Measurements from ENCODE around the gene EPHB2. TPM values are rescaled to one million over a fixed set of nuclear protein-coding genes. Genes with fewer than 3 reads are reported as not detected.
A peak's percentile ranks its signal among the peaks of the same experiment; 100 is the strongest.

Gene EPHB2
- total RNA-seq, 1 donor from 2014 or later, result 22.6 TPM

- intact Hi-C loops (cut with DNase I), result no loop called here
- peak; percentile 29 for ATAC-seq
- no peak for DNase-seq (ENCODE audit: low spot score)
Observed at GRCh38 chr1:22712502-22713271, 2.0 kb downstream of the EPHB2 start.

GRCh38 chr1:22714455-22714854 is 3.8 kb downstream of the EPHB2 start:
- intact Hi-C loops (cut with DNase I), result no loop called here
- DNase-seq (ENCODE audit: low spot score) (no peak), ATAC-seq (no peak)

- DNase-seq (ENCODE audit: low spot score) (no peak), ATAC-seq (peak; percentile 2)
- intact Hi-C loops (cut with DNase I), result no loop called here
Observed at GRCh38 chr1:22717037-22717760, 6.6 kb downstream of the EPHB2 start.

GRCh38 chr1:22721122-22721873 is 10.7 kb downstream of the EPHB2 start:
- DNase-seq (ENCODE audit: low spot score) (no peak), ATAC-seq (peak; percentile 79)
- intact Hi-C loops (cut with DNase I), result no loop called here

GRCh38 chr1:22722901-22723550 is 12.4 kb downstream of the EPHB2 start:
- ATAC-seq (no peak), DNase-seq (ENCODE audit: low spot score) (no peak)
- intact Hi-C loops (cut with DNase I), result no loop called here

- ATAC-seq (no peak), DNase-seq (ENCODE audit: low spot score) (no peak)
- intact Hi-C loops (cut with DNase I), result no loop called here
Observed at GRCh38 chr1:22727873-22728272, 17.2 kb downstream of the EPHB2 start.

GRCh38 chr1:22728751-22729399 is 18.2 kb downstream of the EPHB2 start:
- intact Hi-C loops (cut with DNase I), result no loop called here
- ATAC-seq, result peak; percentile 36
- no peak for DNase-seq (ENCODE audit: low spot score)

GRCh38 chr1:22729400-22729773 is 18.7 kb downstream of the EPHB2 start:
- ATAC-seq, result no peak
- intact Hi-C loops (cut with DNase I), result no loop called here
- no peak for DNase-seq (ENCODE audit: low spot score)

GRCh38 chr1:22729912-22730311 is 19.3 kb downstream of the EPHB2 start:
- intact Hi-C loops (cut with DNase I), result no loop called here
- ATAC-seq (no peak), DNase-seq (ENCODE audit: low spot score) (no peak)

- intact Hi-C loops (cut with DNase I), result no loop called here
- ATAC-seq, result peak; percentile 66
- DNase-seq (ENCODE audit: low spot score), result no peak
Observed at GRCh38 chr1:22731924-22732720, 21.5 kb downstream of the EPHB2 start.

- DNase-seq (ENCODE audit: low spot score) (no peak), ATAC-seq (no peak)
- intact Hi-C loops (cut with DNase I), result no loop called here
Observed at GRCh38 chr1:22733643-22734042, 23.0 kb downstream of the EPHB2 start.

GRCh38 chr1:22736501-22737080 is 26.0 kb downstream of the EPHB2 start:
- no peak for ATAC-seq
- DNase-seq (ENCODE audit: low spot score), result peak; percentile 55
- intact Hi-C loops (cut with DNase I), result no loop called here

GRCh38 chr1:22737374-22738068 is 26.9 kb downstream of the EPHB2 start:
- ATAC-seq, result no peak
- intact Hi-C loops (cut with DNase I), result no loop called here
- no peak for DNase-seq (ENCODE audit: low spot score)

GRCh38 chr1:22738069-22738435 is 27.4 kb downstream of the EPHB2 start:
- no peak for DNase-seq (ENCODE audit: low spot score)
- intact Hi-C loops (cut with DNase I), result no loop called here
- no peak for ATAC-seq

GRCh38 chr1:22738522-22738921 is 27.9 kb downstream of the EPHB2 start:
- ATAC-seq, result no peak
- intact Hi-C loops (cut with DNase I), result no loop called here
- no peak for DNase-seq (ENCODE audit: low spot score)

- DNase-seq (ENCODE audit: low spot score) (peak; percentile 85), ATAC-seq (peak; percentile 85)
- intact Hi-C loops (cut with DNase I), result no loop called here
Observed at GRCh38 chr1:22739648-22740385, 29.2 kb downstream of the EPHB2 start.

GRCh38 chr1:22741118-22741517 is 30.5 kb downstream of the EPHB2 start:
- no peak for ATAC-seq
- intact Hi-C loops (cut with DNase I), result no loop called here

More at GRCh38 chr1:22741118-22741517, 30.5 kb downstream of the EPHB2 start:
- DNase-seq (ENCODE audit: low spot score), result no peak

All from sciatic nerve (tissue), 2 donors.